Activated CD4-positive, alpha-beta T cell treated with anti-CD3 and anti-CD28 coated beads, Interleukin-2, amount 50 U/mL, for 4 hours (primary cell): ENCODE data around the gene ELF3.
"Not testable (repeated sequence)": the region's sequence is repeated elsewhere in the genome, so short reads cannot be mapped to it uniquely, and the experiment has no call there.

Experiments used
- DNase-seq, 2 experiments: peaks; one replicate each; pipeline ENCODE4 v3.0.0-alpha.2; 2020

The ELF3 gene

GRCh38 chr1:202010180-202011015 lies at the start of gene ELF3:
ELF3 (plus strand) TSS chr1:202010587; CDS start chr1:202011137, 550 bp downstream.
- DNase-seq, result no peak

DNA sequence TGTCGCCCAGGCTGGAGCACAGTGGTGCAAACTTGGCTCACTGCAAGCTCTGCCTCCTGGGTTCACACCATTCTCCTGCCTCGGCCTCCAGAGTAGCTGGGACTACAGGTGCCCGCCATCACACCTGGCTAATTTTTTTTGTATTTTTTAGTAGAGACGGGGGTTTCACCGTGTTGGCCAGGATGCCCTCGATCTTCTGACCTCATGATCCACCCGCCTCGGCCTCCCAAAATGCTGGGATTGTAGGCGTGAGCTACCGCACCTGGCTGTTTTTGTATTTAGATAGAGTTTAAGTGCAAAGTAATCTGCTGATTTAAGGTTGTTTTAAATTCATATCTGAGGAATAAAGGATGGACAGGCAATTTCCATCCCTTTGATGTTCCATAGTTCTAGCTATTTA lies 48.0 kb upstream of the ELF3 start:
- not testable (repeated sequence) for DNase-seq

GRCh38 chr1:201964261-201964660 lies 46.1 kb upstream of the ELF3 start:
- no peak for DNase-seq

DNA sequence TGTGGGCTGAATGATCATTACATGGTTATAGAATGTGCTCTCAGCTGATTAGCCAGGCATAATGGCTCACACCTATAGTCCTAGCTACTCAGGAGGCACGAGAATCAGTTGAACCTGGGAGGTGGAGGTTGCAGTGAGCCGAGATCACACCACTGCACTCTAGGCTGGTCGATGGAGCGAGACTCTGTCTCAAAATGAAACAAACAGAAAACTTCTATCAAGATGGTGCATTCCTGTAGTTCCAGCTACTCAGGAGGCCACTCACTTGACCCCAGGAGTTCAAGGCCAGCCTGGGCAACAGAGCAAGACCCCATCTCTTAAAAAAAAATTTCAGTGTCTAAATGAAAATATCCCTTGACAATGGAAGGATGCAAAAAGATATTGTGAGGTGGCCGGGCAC lies 44.2 kb upstream of the ELF3 start:
- DNase-seq, result no peak

GRCh38 chr1:201968202-201968925 lies 42.0 kb upstream of the ELF3 start:
- no peak for DNase-seq

DNA sequence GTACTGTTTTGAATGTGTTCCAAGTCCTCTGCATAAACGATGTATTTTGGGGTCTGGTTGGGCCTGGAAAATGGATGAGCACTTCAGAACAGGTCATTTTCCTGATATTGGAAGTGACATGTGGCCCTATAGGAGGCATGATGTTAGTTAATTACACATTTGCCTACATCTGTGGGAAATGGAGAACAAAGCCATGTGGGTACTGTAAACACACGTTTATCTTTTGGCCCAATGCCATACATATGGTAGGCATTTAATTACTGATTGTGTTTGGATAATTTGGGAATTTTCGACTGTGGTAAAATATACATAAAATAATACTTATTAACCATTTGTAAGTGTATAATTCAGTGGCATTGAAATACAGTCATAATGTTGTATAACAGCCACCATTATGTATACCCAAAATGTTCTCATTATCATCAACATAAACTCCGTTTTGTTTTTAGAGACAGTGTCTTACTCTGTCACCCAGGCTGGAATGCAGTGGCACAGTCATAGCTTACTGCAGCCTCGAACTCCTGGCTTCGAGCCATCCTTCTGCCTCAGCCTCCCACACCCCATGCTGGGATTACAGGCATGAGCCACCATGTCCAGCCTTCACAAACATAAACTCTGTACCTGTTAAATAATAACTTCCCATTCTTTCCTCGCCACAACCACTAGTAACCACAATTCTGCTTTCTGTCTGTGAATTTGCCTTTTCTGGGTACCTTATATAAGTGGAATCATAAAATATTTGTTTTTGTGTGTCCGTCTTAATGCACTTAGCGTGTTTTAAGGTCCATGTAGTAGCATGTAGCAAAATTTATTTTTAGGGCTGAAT lies 39.8 kb upstream of the ELF3 start:
- no peak for DNase-seq

DNA sequence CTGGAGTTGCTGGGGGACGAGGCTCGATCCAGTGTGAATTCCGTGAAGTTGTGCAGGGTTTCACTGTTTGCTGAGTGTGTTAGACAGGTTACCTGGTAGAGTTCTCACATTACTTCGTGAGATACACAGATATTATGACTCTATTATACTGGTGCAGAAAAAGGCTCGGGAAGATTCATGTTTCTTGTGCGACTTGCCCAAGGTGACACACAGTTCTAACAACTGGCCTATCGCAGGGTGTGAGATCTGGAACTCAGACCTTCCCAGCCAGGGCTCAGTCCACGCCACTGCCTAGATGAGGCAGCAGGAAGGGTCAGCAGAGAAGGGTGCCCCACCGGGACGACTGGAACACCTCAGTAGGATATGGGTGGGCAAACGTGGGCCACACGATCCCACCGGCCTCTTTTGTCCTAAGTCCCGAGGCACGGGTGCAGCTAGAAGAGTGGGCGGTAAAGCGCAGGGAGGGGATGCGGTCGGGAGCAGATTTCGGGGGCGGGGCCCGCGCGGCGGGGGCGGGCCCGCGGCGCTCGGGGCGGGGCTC lies 28.2 kb upstream of the ELF3 start:
- DNase-seq, result peak; percentile 48 to 56

DNA sequence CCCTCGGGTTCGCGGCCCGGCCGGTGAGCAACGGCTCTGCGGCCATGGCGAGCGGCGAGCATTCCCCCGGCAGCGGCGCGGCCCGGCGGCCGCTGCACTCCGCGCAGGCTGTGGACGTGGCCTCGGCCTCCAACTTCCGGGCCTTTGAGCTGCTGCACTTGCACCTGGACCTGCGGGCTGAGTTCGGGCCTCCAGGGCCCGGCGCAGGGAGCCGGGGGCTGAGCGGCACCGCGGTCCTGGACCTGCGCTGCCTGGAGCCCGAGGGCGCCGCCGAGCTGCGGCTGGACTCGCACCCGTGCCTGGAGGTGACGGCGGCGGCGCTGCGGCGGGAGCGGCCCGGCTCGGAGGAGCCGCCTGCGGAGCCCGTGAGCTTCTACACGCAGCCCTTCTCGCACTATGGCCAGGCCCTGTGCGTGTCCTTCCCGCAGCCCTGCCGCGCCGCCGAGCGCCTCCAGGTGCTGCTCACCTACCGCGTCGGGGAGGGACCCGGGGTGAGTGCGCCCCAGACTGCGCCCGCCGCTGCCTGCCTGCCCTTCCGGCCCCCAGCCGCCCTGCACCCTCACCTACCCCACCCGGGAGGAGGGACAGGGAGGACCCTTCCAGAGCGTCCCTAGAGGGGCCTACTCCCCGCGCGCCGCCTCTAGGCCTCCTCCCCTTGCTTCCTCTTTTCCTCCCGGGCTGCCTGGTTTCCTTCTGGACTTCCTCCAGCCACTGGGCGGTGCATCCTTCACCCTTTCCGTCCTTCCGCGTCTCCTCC lies 27.6 kb upstream of the ELF3 start, which contains the start of gene RNPEP:
Gene RNPEP, plus strand, starts transcription at position 26 of the 757 bp plus-strand sequence. Its CDS starts 19 bp downstream, at position 45.
- DNase-seq, result peak; percentile 35 to 40

- no peak for DNase-seq
These were observed 27.0 kb upstream of the ELF3 start for GRCh38 chr1:201983380-201983805.

DNA sequence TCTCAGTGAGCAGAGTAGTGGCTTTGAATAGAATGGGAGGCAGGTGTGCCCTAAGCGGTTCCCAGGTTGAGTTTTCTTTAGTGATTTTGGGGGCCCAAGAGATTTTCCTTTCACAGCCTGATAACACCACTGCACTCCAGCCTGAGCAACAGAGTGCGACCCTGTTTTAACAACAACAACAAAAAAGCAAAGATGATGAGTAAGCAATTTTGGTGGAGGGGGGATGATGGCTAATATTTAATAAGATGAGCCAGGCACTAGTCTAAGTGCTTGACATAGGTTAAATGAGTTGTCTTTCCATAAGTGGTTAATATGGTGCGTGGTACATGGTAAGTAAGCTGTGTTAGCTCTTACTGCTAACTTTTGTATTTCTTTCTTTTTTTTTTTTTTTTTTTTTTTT lies 25.9 kb upstream of the ELF3 start:
- DNase-seq, result no peak

DNA sequence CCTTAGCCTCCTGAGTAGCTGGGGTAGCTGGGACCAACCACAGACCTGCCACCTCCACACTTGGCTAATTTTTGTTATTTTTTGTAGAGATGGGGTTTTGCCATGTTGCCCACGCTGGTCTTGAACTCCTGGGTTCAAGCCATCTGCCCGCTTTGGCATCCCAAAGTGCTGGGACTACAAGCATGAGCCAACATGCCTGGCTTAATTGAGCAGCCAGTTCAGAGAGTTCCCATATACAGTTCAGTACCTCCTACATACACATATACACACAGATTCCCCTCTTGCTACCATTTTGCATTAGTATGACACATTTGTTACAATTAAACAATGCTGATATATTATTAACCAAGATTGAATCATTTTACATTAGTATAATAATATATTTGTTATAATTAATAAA lies 25.0 kb upstream of the ELF3 start:
- DNase-seq, result no peak

DNA sequence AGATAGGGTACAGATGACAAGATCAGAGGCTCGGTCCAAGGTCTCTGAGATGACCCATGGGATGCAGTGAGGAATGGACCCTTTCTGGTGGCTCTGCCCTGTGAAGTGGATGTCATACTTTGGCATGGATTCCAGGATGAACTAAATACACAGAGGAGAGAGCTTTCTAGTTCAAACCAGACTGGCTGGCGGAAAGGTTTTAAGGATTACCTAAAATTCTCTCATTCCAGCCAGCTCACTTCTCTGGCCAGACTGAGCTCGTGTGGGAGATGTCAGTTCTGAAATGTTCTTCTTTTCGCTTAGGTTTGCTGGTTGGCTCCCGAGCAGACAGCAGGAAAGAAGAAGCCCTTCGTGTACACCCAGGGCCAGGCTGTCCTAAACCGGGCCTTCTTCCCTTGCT lies 21.8 kb upstream of the ELF3 start:
- no peak for DNase-seq

GRCh38 chr1:201989354-201990128 lies 20.8 kb upstream of the ELF3 start:
- no peak for DNase-seq

GRCh38 chr1:201990427-201990826 lies 20.0 kb upstream of the ELF3 start:
- no peak for DNase-seq

- peak in 1 of 2 experiments; percentile 2 for DNase-seq
These were observed 10.7 kb upstream of the ELF3 start for GRCh38 chr1:201999625-202000238.

GRCh38 chr1:202002507-202002906 lies 7.9 kb upstream of the ELF3 start:
- DNase-seq, result no peak

DNA sequence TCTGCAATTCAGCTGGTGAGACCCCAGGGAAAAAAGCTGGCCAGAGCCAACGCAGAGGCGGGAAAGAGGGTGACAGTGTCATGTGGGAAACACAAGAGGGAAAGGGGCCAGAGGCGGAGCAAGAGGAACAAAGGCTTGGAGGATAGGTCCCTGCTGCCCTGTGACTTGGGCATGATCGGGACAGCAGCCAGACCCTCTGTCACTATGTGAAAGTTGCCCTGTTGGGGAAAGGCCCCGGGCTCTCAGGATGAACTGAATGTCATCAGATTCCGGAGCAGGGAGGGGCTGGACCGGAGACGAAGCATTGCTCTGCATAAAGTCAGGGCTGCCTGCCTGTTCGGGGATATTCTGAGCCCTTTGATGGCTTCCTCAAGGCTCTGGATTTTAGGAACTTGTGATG lies 5.7 kb upstream of the ELF3 start:
- no peak for DNase-seq

GRCh38 chr1:202005958-202006357 lies 4.4 kb upstream of the ELF3 start:
- DNase-seq, result no peak

DNA sequence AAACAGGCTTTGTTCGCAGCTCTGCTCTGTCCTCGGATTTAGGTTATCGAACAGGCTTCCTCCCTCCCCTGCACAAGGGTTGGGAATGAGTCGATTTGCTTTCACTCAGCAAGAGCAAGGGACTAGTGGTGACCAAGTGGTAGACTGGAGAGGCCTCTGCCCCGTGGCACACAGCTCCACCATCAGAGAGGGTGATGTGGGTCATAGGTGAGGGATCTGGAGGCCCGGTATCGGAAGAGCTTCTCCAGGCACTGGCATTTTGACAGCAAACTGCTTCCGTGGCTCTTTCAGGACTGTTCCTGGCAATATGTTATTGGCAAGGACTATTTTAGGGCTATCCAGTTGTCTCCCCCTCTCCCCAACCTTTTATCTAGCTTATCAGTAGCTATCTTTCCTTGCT lies 3.1 kb upstream of the ELF3 start:
- no peak for DNase-seq

- DNase-seq, result no peak
These were observed 2.4 kb upstream of the ELF3 start for GRCh38 chr1:202007805-202008489.
